Astrocyte of the cerebellum (primary cell): ENCODE results near the gene RALGPS1.
"Not testable (repeated sequence)": the region's sequence is repeated elsewhere in the genome, so short reads cannot be mapped to it uniquely, and the experiment has no call there.

Experiments
- DNase-seq: peaks from one replicate; pipeline ENCODE4 v3.0.0-alpha.2; 2011; ENCODE audit warnings: low read depth
- H3K4me3 ChIP-seq: 2 replicates; pipeline ENCODE4 v1.5.1; 2011; ENCODE audit warnings: mild to moderate bottlenecking, low read depth, low read length, moderate library complexity
- CTCF ChIP-seq: IDR thresholded peaks from 2 replicates; pipeline ENCODE4 v1.5.1; 2012; ENCODE audit warnings: low read length, low read depth, moderate library complexity, mild to moderate bottlenecking; ENCODE audit errors: missing control alignments
- in situ Hi-C: cut with HindIII; loops from 2 replicates; pipeline ENCODE4 v1.10.0; 2017; ENCODE audit warnings: low sequenced_read_pairs

RALGPS1 gene

GRCh38 chr9:127014216-127014909, 99.8 kb downstream of the RALGPS1 start:
- no peak for TF ChIP-seq CTCF
- in situ Hi-C loops: no loop called here
- no peak for DNase-seq
- H3K4me3 ChIP-seq: no peak overlapping the region

GRCh38 chr9:127014910-127015540, 100.4 kb downstream of the RALGPS1 start:
- H3K4me3 ChIP-seq: no peak overlapping the region
- in situ Hi-C loops: no loop called here
- no peak for DNase-seq
- TF ChIP-seq CTCF: no peak

- TF ChIP-seq CTCF: no peak
- no peak for DNase-seq
- H3K4me3 ChIP-seq: no peak overlapping the region
- in situ Hi-C loops: no loop called here
These were observed 101.4 kb downstream of the RALGPS1 start for GRCh38 chr9:127015921-127016512.

GRCh38 chr9:127017979-127018378, 103.4 kb downstream of the RALGPS1 start:
- in situ Hi-C loops, DNase-seq: not testable (repeated sequence)

GRCh38 chr9:127018935-127019334, 104.4 kb downstream of the RALGPS1 start:
- in situ Hi-C loops: no loop called here
- no peak for DNase-seq
- no peak for TF ChIP-seq CTCF
- H3K4me3 ChIP-seq: no peak overlapping the region

More at GRCh38 chr9:127017979-127018378, 103.4 kb downstream of the RALGPS1 start:
- not testable (repeated sequence) for H3K4me3 ChIP-seq

- DNase-seq: no peak
- no peak for TF ChIP-seq CTCF
- in situ Hi-C loops: no loop called here
- no peak overlapping the region for H3K4me3 ChIP-seq
These were observed 105.6 kb downstream of the RALGPS1 start for GRCh38 chr9:127020036-127020801.
